GM19455 (cell line): ENCODE measurements around the gene ROCK2.
"Not testable (repeated sequence)": the region's sequence is repeated elsewhere in the genome, so short reads cannot be mapped to it uniquely, and the experiment has no call there.

ENCODE experiments used
- ATAC-seq: cut with Tn5 transposase; IDR thresholded peaks from one replicate; pipeline ENCODE4 v1.9.1; 2021; ENCODE audit not compliant: unreplicated experiment

Gene ROCK2

GRCh38 chr2:11241412-11242203 lies 102.8 kb downstream of the ROCK2 start:
- no peak for ATAC-seq

- ATAC-seq: no peak
Measured at GRCh38 chr2:11239666-11240462, 104.6 kb downstream of the ROCK2 start.

GRCh38 chr2:11239147-11239546 lies 105.3 kb downstream of the ROCK2 start:
- no peak for ATAC-seq

- ATAC-seq: no peak
Measured at GRCh38 chr2:11237122-11237521, 107.3 kb downstream of the ROCK2 start.

- no peak for ATAC-seq
Measured at GRCh38 chr2:11236335-11236734, 108.1 kb downstream of the ROCK2 start.

- ATAC-seq: no peak
Measured at GRCh38 chr2:11235583-11235982, 108.9 kb downstream of the ROCK2 start.

GRCh38 chr2:11234309-11234708 lies 110.1 kb downstream of the ROCK2 start:
- ATAC-seq: no peak

GRCh38 chr2:11231193-11231592 lies 113.2 kb downstream of the ROCK2 start:
- not testable (repeated sequence) for ATAC-seq

GRCh38 chr2:11228692-11229091 lies 115.7 kb downstream of the ROCK2 start:
- ATAC-seq: no peak

- no peak for ATAC-seq
Measured at GRCh38 chr2:11227595-11227994, 116.8 kb downstream of the ROCK2 start.

- ATAC-seq: no peak
Measured at GRCh38 chr2:11224887-11225286, 119.5 kb downstream of the ROCK2 start.

GRCh38 chr2:11222845-11223244 lies 121.6 kb downstream of the ROCK2 start:
- no peak for ATAC-seq

- ATAC-seq: no peak
Measured at GRCh38 chr2:11220445-11220844, 124.0 kb downstream of the ROCK2 start.

GRCh38 chr2:11215407-11215806 lies 129.0 kb downstream of the ROCK2 start:
- no peak for ATAC-seq

GRCh38 chr2:11214770-11215169 lies 129.7 kb downstream of the ROCK2 start:
- ATAC-seq: no peak

GRCh38 chr2:11213975-11214374 lies 130.5 kb downstream of the ROCK2 start:
- no peak for ATAC-seq

- ATAC-seq: no peak
Measured at GRCh38 chr2:11213090-11213638, 131.3 kb downstream of the ROCK2 start.

GRCh38 chr2:11212645-11213044 lies 131.8 kb downstream of the ROCK2 start:
- ATAC-seq: no peak

GRCh38 chr2:11208083-11208482 lies 136.4 kb downstream of the ROCK2 start:
- no peak for ATAC-seq

- no peak for ATAC-seq
Measured at GRCh38 chr2:11203480-11203879, 141.0 kb downstream of the ROCK2 start.

- no peak for ATAC-seq
Measured at GRCh38 chr2:11201969-11202368, 142.5 kb downstream of the ROCK2 start.

- ATAC-seq: no peak
Measured at GRCh38 chr2:11200651-11201050, 143.8 kb downstream of the ROCK2 start.
